Fibroblast of the aortic adventitia (primary cell): ENCODE results near the gene FBH1. TPM values are rescaled to one million over a fixed set of nuclear protein-coding genes. Genes with fewer than 3 reads are reported as not detected.

Experiments used
- DNase-seq: peaks from one replicate; pipeline ENCODE4 v3.0.0-alpha.2; 2010; ENCODE audit warnings: low read depth
- H3K4me3 ChIP-seq: 2 replicates; pipeline ENCODE4 v1.5.1; 2011; ENCODE audit warnings: low read depth, mild to moderate bottlenecking, control low read depth, low read length, moderate library complexity
- CTCF ChIP-seq: IDR thresholded peaks from 2 replicates; pipeline ENCODE4 v1.5.1; 2011; ENCODE audit warnings: mild to moderate bottlenecking, low read length, control low read depth, inconsistent platforms; ENCODE audit not compliant: insufficient read depth
- total RNA-seq: library from RNA; depleted of rRNA; stranded (reverse); fragments of >200 nt; gene quantifications from 2 replicates; pipeline ENCODE4 v1.2.3, GENCODE V29; 2012; ENCODE audit warnings: low replicate concordance

Gene FBH1
- total RNA-seq, 1 donor = 61.4 TPM

- no peak for TF ChIP-seq CTCF
- peak overlapping the region; percentile 22 for H3K4me3 ChIP-seq
- peak; percentile 83 for DNase-seq
Observed at GRCh38 chr10:5892007-5892406, 2.0 kb downstream of the FBH1 start.

- no peak overlapping the region for H3K4me3 ChIP-seq
- no peak for DNase-seq
- TF ChIP-seq CTCF = no peak
Observed at GRCh38 chr10:5893321-5893720, 3.3 kb downstream of the FBH1 start.

- TF ChIP-seq CTCF = no peak
- H3K4me3 ChIP-seq = no peak overlapping the region
- no peak for DNase-seq
Observed at GRCh38 chr10:5894403-5894802, 4.4 kb downstream of the FBH1 start.

GRCh38 chr10:5894873-5895272 is 4.8 kb downstream of the FBH1 start:
- DNase-seq = no peak
- no peak for TF ChIP-seq CTCF

GRCh38 chr10:5895365-5895764 is 5.3 kb downstream of the FBH1 start:
- no peak overlapping the region for H3K4me3 ChIP-seq
- TF ChIP-seq CTCF = no peak
- DNase-seq = no peak

More at GRCh38 chr10:5894873-5895272, 4.8 kb downstream of the FBH1 start:
- no peak overlapping the region for H3K4me3 ChIP-seq

- H3K4me3 ChIP-seq = no peak overlapping the region
- no peak for DNase-seq
- no peak for TF ChIP-seq CTCF
Observed at GRCh38 chr10:5895804-5896203, 5.8 kb downstream of the FBH1 start.
